ENCODE results near the gene AHNAK2.
A peak's percentile ranks its signal among the peaks of the same experiment; 100 is the strongest.

The AHNAK2 gene

GRCh38 chr14:104986487-104987164 is 8.5 kb upstream of the AHNAK2 start:
- H2AFZ ChIP-seq (ENCODE audit: low read length): no peak overlapping the region
- H3K4me1 ChIP-seq (ENCODE audit: insufficient read depth, low read length, severe bottlenecking): peaks cover 7% of the 10 kb centered on the region
- TF ChIP-seq EZH2 (IDR thresholded peaks at IDR 0.05; ENCODE audit: borderline replicate concordance, low read length) (no peak), CTCF (IDR thresholded peaks at IDR 0.05; ENCODE audit: low read length) (no peak)
- no peaks in the 10 kb centered on the region for H3K79me2 ChIP-seq (ENCODE audit: insufficient read depth, low read length)
- no peaks in the 10 kb centered on the region for H4K20me1 ChIP-seq (ENCODE audit: insufficient read depth, low read length)
- H3K36me3 ChIP-seq (ENCODE audit: insufficient read depth, low read length): no peaks in the 10 kb centered on the region; the same call in 1 of the 2 replicates
- no peaks in the 10 kb centered on the region for H3K9me3 ChIP-seq (ENCODE audit: low read length)
- peak overlapping the region; percentile 78; the same call in 1 of the 2 replicates for H3K4me2 ChIP-seq (ENCODE audit: low read length)
- no peak overlapping the region for H3K9ac ChIP-seq (ENCODE audit: low read length)
- no peaks in the 10 kb centered on the region for H3F3A ChIP-seq (ENCODE audit: insufficient read depth, low read length)
- H3K27me3 ChIP-seq (ENCODE audit: insufficient read depth, low read length): 0 out of 2 replicates have a peak, but pooled peaks cover 4% of the 10 kb centered on the region
- H3K9me2 ChIP-seq (ENCODE audit: low read depth, low read length): no peaks in the 10 kb centered on the region
- no peak overlapping the region for H3K27ac ChIP-seq (ENCODE audit: low read depth, low read length, poor library complexity, severe bottlenecking)
- H3K4me3 ChIP-seq (ENCODE audit: low read depth, low read length, poor library complexity, severe bottlenecking): peak overlapping the region; percentile 66

GRCh38 chr14:104985675-104986486 is 7.7 kb upstream of the AHNAK2 start, which contains the start of gene CLBA1:
TSS of gene CLBA1 (plus strand) at chr14:104985788. CDS start at chr14:104986432, 644 bp downstream.
- Histone ChIP-seq H3K9me3 (ENCODE audit: low read length) (no peaks in the 10 kb centered on the region), H3K9me2 (ENCODE audit: low read depth, low read length) (no peaks in the 10 kb centered on the region), H3K9ac (ENCODE audit: low read length) (peak within 1 kb of the TSS; percentile 63; the same call in 1 of the 2 replicates), H3K79me2 (ENCODE audit: insufficient read depth, low read length) (no peaks in the 10 kb centered on the region), H3K36me3 (ENCODE audit: insufficient read depth, low read length) (no peaks in the 10 kb centered on the region; the same call in 1 of the 2 replicates), H4K20me1 (ENCODE audit: insufficient read depth, low read length) (no peaks in the 10 kb centered on the region), H3K4me3 (ENCODE audit: low read depth, low read length, poor library complexity, severe bottlenecking) (peak within 1 kb of the TSS; percentile 66), H3K27ac (ENCODE audit: low read depth, low read length, poor library complexity, severe bottlenecking) (no peak within 1 kb of the TSS), H3K27me3 (ENCODE audit: insufficient read depth, low read length) (0 out of 2 replicates have a peak, but pooled peaks cover 4% of the 10 kb centered on the region), H3K4me1 (ENCODE audit: insufficient read depth, low read length, severe bottlenecking) (peaks cover 7% of the 10 kb centered on the region), H3F3A (ENCODE audit: insufficient read depth, low read length) (no peaks in the 10 kb centered on the region), H3K4me2 (ENCODE audit: low read length) (peak within 1 kb of the TSS; percentile 78), H2AFZ (ENCODE audit: low read length) (no peak within 1 kb of the TSS)
- TF ChIP-seq EZH2 (IDR thresholded peaks at IDR 0.05; ENCODE audit: borderline replicate concordance, low read length) (no peak), CTCF (IDR thresholded peaks at IDR 0.05; ENCODE audit: low read length) (no peak)

- H3K27ac ChIP-seq (ENCODE audit: low read depth, low read length, poor library complexity, severe bottlenecking): no peak overlapping the region
- H4K20me1 ChIP-seq (ENCODE audit: insufficient read depth, low read length): no peaks in the 10 kb centered on the region
- H3K27me3 ChIP-seq (ENCODE audit: insufficient read depth, low read length): 0 out of 2 replicates have a peak, but pooled peaks cover 4% of the 10 kb centered on the region
- no peak overlapping the region for H3K9ac ChIP-seq (ENCODE audit: low read length)
- no peak overlapping the region for H3K4me2 ChIP-seq (ENCODE audit: low read length)
- H3K9me3 ChIP-seq (ENCODE audit: low read length): no peaks in the 10 kb centered on the region
- H2AFZ ChIP-seq (ENCODE audit: low read length): no peak overlapping the region
- no peaks in the 10 kb centered on the region for H3K9me2 ChIP-seq (ENCODE audit: low read depth, low read length)
- H3K4me1 ChIP-seq (ENCODE audit: insufficient read depth, low read length, severe bottlenecking): peaks cover 7% of the 10 kb centered on the region
- no peak overlapping the region for H3K4me3 ChIP-seq (ENCODE audit: low read depth, low read length, poor library complexity, severe bottlenecking)
- H3K36me3 ChIP-seq (ENCODE audit: insufficient read depth, low read length): no peaks in the 10 kb centered on the region; the same call in 1 of the 2 replicates
- no peaks in the 10 kb centered on the region for H3F3A ChIP-seq (ENCODE audit: insufficient read depth, low read length)
- TF ChIP-seq CTCF (IDR thresholded peaks at IDR 0.05; ENCODE audit: low read length): no peak
- no peak for TF ChIP-seq EZH2 (IDR thresholded peaks at IDR 0.05; ENCODE audit: borderline replicate concordance, low read length)
- H3K79me2 ChIP-seq (ENCODE audit: insufficient read depth, low read length): no peaks in the 10 kb centered on the region
Observed at GRCh38 chr14:104984056-104984894, 6.1 kb upstream of the AHNAK2 start.
